NB4 (cell line): Measurements from ENCODE around the gene AS3MT.

ENCODE experiments used
- CTCF ChIP-seq: IDR thresholded peaks from one replicate; pipeline ENCODE4 v1.5.1; 2012; ENCODE audit warnings: low read depth, low read length
- MAX ChIP-seq: IDR thresholded peaks from 2 replicates; pipeline ENCODE4 v1.6.1; 2011; ENCODE audit warnings: low read depth, low read length
- POLR2A ChIP-seq: IDR thresholded peaks from 2 replicates; pipeline ENCODE4 v1.6.1; 2011; ENCODE audit warnings: mild to moderate bottlenecking; ENCODE audit not compliant: insufficient read length; ENCODE audit errors: extremely low read depth

GRCh38 chr10:102824664-102825063, 44.6 kb upstream of the AS3MT start:
- no peak for TF ChIP-seq CTCF
- no peak for TF ChIP-seq POLR2A
- no peak for TF ChIP-seq MAX
